HepG2 (cell line): ENCODE results near the gene RNPEPL1. TPM values are rescaled to one million over a fixed set of nuclear protein-coding genes. Genes with fewer than 3 reads are reported as not detected.

Experiments
- BRCA1 ChIP-seq: sonication (generic); formaldehyde crosslinking; IDR thresholded peaks from 2 replicates; pipeline ENCODE4 v1.4.0; 2020; ENCODE audit warnings: missing genetic modification reagents
- HNRNPLL ChIP-seq: fragments of 200-400 bp; formaldehyde crosslinking; IDR thresholded peaks from 2 replicates; pipeline ENCODE4 v1.6.1; 2017; ENCODE audit warnings: mild to moderate bottlenecking, low read depth, low read length; ENCODE audit not compliant: poor library complexity, severe bottlenecking
- HOXA9 ChIP-seq: sonication (generic); formaldehyde crosslinking; IDR thresholded peaks from 2 replicates; pipeline ENCODE4 v1.8.1; 2022; ENCODE audit warnings: missing genetic modification reagents, mild to moderate bottlenecking, moderate library complexity, borderline replicate concordance
- MAFF ChIP-seq: IDR thresholded peaks from 2 replicates; pipeline ENCODE4 v1.6.1; 2011; ENCODE audit warnings: low read depth, low read length, improper control_type of control experiment
- NR0B2 ChIP-seq: sonication (generic); formaldehyde crosslinking; IDR thresholded peaks from 2 replicates; pipeline ENCODE4 v1.4.0; 2020; ENCODE audit warnings: mild to moderate bottlenecking, missing genetic modification reagents
- PHB2 ChIP-seq: fragments of 450-650 bp; IDR thresholded peaks from 2 replicates; pipeline ENCODE4 v1.6.1; 2018; ENCODE audit not compliant: partially characterized antibody
- POLR2A ChIP-seq, 2 experiments: IDR thresholded peaks; 2 replicates each; pipeline ENCODE4 v1.6.1; 2011; ENCODE audit warnings: low read depth in 2 of 2, low read length in 2 of 2, mild to moderate bottlenecking in 1 of 2, moderate library complexity in 1 of 2; ENCODE audit not compliant: insufficient read depth in 1 of 2
- RELA ChIP-seq: sonication (generic); formaldehyde crosslinking; IDR thresholded peaks from 2 replicates; pipeline ENCODE4 v1.4.0; 2020; ENCODE audit warnings: missing genetic modification reagents
- ZMAT3 ChIP-seq: sonication (generic); formaldehyde crosslinking; conservative IDR thresholded peaks from 2 replicates; pipeline ENCODE4 v1.7.0; 2021; ENCODE audit warnings: missing genetic modification reagents
- ZNF562 ChIP-seq: sonication (generic); formaldehyde crosslinking; IDR thresholded peaks from 2 replicates; pipeline ENCODE4 v1.8.0; 2022; ENCODE audit warnings: missing genetic modification reagents, borderline replicate concordance
- ZNF724P ChIP-seq: sonication (generic); formaldehyde crosslinking; IDR thresholded peaks from 2 replicates; pipeline ENCODE4 v1.8.0; 2022; ENCODE audit warnings: missing genetic modification reagents, borderline replicate concordance
- ZNF788 ChIP-seq: sonication (generic); formaldehyde crosslinking; IDR thresholded peaks from 2 replicates; pipeline ENCODE4 v1.5.0; 2020; ENCODE audit warnings: mild to moderate bottlenecking, missing genetic modification reagents, borderline replicate concordance
- ZNF839 ChIP-seq: sonication (generic); formaldehyde crosslinking; IDR thresholded peaks from 2 replicates; pipeline ENCODE4 v1.4.0; 2020; ENCODE audit warnings: missing genetic modification reagents, mild to moderate bottlenecking, borderline replicate concordance
- polyA plus RNA-seq, 8 experiments: library from polyadenylated mRNA; depleted of rRNA in 3 of 8; stranded (reverse) in 7 of 8; unstranded in 1 of 8; fragments of >200 nt; fragmentation: Illumina TruSeq in 4 of 8; extraction: Trizol in 4 of 8; gene quantifications; 2 replicates each; pipeline versions ENCODE4 v1.2.1 to v1.2.3, GENCODE V29; 2011 to 2016; ENCODE audit warnings: low read depth in 4 of 8, missing spikeins in 1 of 8, mixed read lengths in 1 of 8; ENCODE audit not compliant: insufficient read depth in 1 of 8
- total RNA-seq, 5 experiments: library from RNA; depleted of rRNA; stranded (reverse); fragments of >200 nt; fragmentation: Illumina TruSeq; extraction: Trizol; gene quantifications; 2 replicates each; pipeline ENCODE4 v1.2.3, GENCODE V29; 2016; ENCODE audit warnings: low read depth in 1 of 5
- TF ChIP-seq, protein P1 (sequence below): sonication (generic); formaldehyde crosslinking; IDR thresholded peaks from 2 replicates; pipeline ENCODE4 v1.5.1; 2020; ENCODE audit warnings: mild to moderate bottlenecking, missing genetic modification reagents, borderline replicate concordance
- TF ChIP-seq, protein P2 (sequence below): sonication (generic); formaldehyde crosslinking; IDR thresholded peaks from 2 replicates; pipeline ENCODE4 v1.4.0; 2020; ENCODE audit warnings: mild to moderate bottlenecking, low read depth, missing genetic modification reagents
- TF ChIP-seq, protein P3 (sequence below): sonication (generic); formaldehyde crosslinking; IDR thresholded peaks from 2 replicates; pipeline ENCODE4 v1.8.0; 2022; ENCODE audit warnings: missing genetic modification reagents, low read depth, mild to moderate bottlenecking, borderline replicate concordance
- TF ChIP-seq, protein P4 (sequence below): sonication (generic); formaldehyde crosslinking; IDR thresholded peaks from 2 replicates; pipeline ENCODE4 v1.4.0; 2020; ENCODE audit warnings: missing genetic modification reagents

Gene RNPEPL1
- total and polyA plus RNA-seq, 2 of the 13 experiments (the other 11 are each of a cell fraction or from before 2014, with no cell fraction given), result 13.0 to 18.0 TPM

DNA sequence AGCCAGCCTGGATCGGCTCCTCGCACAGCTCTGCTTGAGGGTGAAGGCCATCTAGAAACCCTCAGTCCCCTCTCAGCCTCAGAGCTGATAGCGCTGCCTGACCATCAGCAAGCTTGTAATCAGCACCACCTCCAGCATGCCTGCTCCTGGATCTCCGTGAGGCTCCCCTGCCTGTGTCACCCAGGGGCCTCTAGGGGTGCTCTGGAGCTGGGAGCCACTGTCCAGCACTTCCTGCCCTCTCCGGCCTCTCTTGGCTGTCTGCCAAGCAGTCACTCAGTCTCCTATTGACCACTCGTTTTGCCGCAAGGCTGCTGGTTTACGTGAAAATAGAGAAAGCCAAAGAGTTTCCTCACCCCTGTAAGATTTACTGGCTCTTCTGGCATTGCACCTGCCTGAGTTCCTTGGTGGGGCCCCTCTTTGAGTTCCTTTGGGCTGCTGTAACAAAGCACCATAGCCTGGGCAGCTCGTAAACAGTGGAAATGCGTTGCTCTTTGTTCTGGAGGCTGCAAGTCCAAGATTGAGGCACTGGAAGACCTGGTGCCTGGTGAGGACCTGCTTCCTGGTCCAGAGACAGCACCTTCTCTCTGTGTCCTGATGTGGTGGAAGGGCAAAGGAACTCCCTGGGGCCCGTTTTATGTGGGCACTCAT lies 36.1 kb downstream of the RNPEPL1 start (continued):
- TF ChIP-seq, protein P1, sequence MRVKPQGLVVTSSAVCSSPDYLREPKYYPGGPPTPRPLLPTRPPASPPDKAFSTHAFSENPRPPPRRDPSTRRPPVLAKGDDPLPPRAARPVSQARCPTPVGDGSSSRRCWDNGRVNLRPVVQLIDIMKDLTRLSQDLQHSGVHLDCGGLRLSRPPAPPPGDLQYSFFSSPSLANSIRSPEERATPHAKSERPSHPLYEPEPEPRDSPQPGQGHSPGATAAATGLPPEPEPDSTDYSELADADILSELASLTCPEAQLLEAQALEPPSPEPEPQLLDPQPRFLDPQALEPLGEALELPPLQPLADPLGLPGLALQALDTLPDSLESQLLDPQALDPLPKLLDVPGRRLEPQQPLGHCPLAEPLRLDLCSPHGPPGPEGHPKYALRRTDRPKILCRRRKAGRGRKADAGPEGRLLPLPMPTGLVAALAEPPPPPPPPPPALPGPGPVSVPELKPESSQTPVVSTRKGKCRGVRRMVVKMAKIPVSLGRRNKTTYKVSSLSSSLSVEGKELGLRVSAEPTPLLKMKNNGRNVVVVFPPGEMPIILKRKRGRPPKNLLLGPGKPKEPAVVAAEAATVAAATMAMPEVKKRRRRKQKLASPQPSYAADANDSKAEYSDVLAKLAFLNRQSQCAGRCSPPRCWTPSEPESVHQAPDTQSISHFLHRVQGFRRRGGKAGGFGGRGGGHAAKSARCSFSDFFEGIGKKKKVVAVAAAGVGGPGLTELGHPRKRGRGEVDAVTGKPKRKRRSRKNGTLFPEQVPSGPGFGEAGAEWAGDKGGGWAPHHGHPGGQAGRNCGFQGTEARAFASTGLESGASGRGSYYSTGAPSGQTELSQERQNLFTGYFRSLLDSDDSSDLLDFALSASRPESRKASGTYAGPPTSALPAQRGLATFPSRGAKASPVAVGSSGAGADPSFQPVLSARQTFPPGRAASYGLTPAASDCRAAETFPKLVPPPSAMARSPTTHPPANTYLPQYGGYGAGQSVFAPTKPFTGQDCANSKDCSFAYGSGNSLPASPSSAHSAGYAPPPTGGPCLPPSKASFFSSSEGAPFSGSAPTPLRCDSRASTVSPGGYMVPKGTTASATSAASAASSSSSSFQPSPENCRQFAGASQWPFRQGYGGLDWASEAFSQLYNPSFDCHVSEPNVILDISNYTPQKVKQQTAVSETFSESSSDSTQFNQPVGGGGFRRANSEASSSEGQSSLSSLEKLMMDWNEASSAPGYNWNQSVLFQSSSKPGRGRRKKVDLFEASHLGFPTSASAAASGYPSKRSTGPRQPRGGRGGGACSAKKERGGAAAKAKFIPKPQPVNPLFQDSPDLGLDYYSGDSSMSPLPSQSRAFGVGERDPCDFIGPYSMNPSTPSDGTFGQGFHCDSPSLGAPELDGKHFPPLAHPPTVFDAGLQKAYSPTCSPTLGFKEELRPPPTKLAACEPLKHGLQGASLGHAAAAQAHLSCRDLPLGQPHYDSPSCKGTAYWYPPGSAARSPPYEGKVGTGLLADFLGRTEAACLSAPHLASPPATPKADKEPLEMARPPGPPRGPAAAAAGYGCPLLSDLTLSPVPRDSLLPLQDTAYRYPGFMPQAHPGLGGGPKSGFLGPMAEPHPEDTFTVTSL (CRISPR knock-in tag), result no peak
- TF ChIP-seq, protein P2, sequence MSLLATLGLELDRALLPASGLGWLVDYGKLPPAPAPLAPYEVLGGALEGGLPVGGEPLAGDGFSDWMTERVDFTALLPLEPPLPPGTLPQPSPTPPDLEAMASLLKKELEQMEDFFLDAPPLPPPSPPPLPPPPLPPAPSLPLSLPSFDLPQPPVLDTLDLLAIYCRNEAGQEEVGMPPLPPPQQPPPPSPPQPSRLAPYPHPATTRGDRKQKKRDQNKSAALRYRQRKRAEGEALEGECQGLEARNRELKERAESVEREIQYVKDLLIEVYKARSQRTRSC (CRISPR knock-in tag), result no peak
- no peak for TF ChIP-seq NR0B2 (CRISPR knock-in tag)
- no peak for TF ChIP-seq ZNF839
- TF ChIP-seq POLR2A (IDR thresholded peaks at IDR 0.05; ENCODE audit: insufficient read depth in 1 of 2, low read depth in 2 of 2, low read length in 2 of 2), result peak in 1 of 2 experiments; percentile 55; a peak in 1 of 4 replicates
- TF ChIP-seq ZNF788 (CRISPR knock-in tag), result peak; percentile 41
- 0 out of 2 replicates have a peak, but pooled peaks have one; percentile 14 for TF ChIP-seq MAFF
- TF ChIP-seq ZMAT3 (CRISPR knock-in tag), result peak; percentile 81
- no peak for TF ChIP-seq HNRNPLL
- TF ChIP-seq BRCA1, result peak; percentile 76; the same call in 1 of the 2 replicates
- TF ChIP-seq ZNF724P, result peak; percentile 94; the same call in 1 of the 2 replicates
- TF ChIP-seq, protein P3, sequence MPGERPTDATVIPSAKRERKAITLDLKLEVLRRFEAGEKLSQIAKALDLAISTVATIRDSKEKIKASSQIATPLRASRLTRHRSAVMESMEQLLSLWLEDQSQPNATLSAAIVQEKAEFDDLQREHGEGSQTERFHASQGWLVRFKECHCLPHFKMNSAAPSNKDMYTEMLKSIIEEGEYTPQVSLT (CRISPR knock-in tag), result no peak; the same call in 1 of the 2 replicates
- no peak for TF ChIP-seq PHB2
- TF ChIP-seq, protein P4, sequence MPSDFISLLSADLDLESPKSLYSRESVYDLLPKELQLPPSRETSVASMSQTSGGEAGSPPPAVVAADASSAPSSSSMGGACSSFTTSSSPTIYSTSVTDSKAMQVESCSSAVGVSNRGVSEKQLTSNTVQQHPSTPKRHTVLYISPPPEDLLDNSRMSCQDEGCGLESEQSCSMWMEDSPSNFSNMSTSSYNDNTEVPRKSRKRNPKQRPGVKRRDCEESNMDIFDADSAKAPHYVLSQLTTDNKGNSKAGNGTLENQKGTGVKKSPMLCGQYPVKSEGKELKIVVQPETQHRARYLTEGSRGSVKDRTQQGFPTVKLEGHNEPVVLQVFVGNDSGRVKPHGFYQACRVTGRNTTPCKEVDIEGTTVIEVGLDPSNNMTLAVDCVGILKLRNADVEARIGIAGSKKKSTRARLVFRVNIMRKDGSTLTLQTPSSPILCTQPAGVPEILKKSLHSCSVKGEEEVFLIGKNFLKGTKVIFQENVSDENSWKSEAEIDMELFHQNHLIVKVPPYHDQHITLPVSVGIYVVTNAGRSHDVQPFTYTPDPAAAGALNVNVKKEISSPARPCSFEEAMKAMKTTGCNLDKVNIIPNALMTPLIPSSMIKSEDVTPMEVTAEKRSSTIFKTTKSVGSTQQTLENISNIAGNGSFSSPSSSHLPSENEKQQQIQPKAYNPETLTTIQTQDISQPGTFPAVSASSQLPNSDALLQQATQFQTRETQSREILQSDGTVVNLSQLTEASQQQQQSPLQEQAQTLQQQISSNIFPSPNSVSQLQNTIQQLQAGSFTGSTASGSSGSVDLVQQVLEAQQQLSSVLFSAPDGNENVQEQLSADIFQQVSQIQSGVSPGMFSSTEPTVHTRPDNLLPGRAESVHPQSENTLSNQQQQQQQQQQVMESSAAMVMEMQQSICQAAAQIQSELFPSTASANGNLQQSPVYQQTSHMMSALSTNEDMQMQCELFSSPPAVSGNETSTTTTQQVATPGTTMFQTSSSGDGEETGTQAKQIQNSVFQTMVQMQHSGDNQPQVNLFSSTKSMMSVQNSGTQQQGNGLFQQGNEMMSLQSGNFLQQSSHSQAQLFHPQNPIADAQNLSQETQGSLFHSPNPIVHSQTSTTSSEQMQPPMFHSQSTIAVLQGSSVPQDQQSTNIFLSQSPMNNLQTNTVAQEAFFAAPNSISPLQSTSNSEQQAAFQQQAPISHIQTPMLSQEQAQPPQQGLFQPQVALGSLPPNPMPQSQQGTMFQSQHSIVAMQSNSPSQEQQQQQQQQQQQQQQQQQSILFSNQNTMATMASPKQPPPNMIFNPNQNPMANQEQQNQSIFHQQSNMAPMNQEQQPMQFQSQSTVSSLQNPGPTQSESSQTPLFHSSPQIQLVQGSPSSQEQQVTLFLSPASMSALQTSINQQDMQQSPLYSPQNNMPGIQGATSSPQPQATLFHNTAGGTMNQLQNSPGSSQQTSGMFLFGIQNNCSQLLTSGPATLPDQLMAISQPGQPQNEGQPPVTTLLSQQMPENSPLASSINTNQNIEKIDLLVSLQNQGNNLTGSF (CRISPR knock-in tag), result no peak
- TF ChIP-seq RELA (CRISPR knock-in tag), result no peak
- no peak for TF ChIP-seq ZNF562 (CRISPR knock-in tag)
- no peak for TF ChIP-seq HOXA9 (CRISPR knock-in tag)
